Measurements from ENCODE around the gene ARSI. TPM values are rescaled to one million over a fixed set of nuclear protein-coding genes. Genes with fewer than 3 reads are reported as not detected.

ARSI gene
- total and polyA plus RNA-seq, 2 of the 13 experiments (the other 11 are each of a cell fraction or from before 2014, with no cell fraction given), result 4.2 to 33.9 TPM

GRCh38 chr5:150317048-150318003 lies 14.6 kb upstream of the ARSI start (continued):
- TF ChIP-seq CBFB (CRISPR knock-in tag; IDR thresholded peaks at IDR 0.05) (no peak), FUBP1 (CRISPR knock-in tag; IDR thresholded peaks at IDR 0.05; ENCODE audit: borderline replicate concordance) (no peak), NKX3-1 (CRISPR knock-in tag; IDR thresholded peaks at IDR 0.05) (no peak), HINFP (CRISPR knock-in tag; IDR thresholded peaks at IDR 0.05; ENCODE audit: low read depth) (no peak), DNMT3B (CRISPR knock-in tag; conservative IDR thresholded peaks at IDR 0.05) (peak; percentile 24; the same call in 1 of the 2 replicates), CEBPB (IDR thresholded peaks at IDR 0.05; ENCODE audit: borderline replicate concordance, low read depth, low read length) (no peak), NCOR1 (IDR thresholded peaks at IDR 0.05; ENCODE audit: borderline replicate concordance, low read length) (no peak), KDM1A (CRISPR knock-in tag; IDR thresholded peaks at IDR 0.05) (peak; percentile 25; the same call in 1 of the 2 replicates), POLR2A (IDR thresholded peaks at IDR 0.05; ENCODE audit: insufficient read depth in 1 of 2, low read depth in 2 of 2, low read length in 2 of 2) (no peak), GPN1 (CRISPR knock-in tag; IDR thresholded peaks at IDR 0.05; ENCODE audit: borderline replicate concordance) (no peak), ZNF207 (IDR thresholded peaks at IDR 0.05; ENCODE audit: borderline replicate concordance) (no peak), ZGPAT (CRISPR knock-in tag; IDR thresholded peaks at IDR 0.05) (peak; percentile 51)
- TF ChIP-seq, protein P1, sequence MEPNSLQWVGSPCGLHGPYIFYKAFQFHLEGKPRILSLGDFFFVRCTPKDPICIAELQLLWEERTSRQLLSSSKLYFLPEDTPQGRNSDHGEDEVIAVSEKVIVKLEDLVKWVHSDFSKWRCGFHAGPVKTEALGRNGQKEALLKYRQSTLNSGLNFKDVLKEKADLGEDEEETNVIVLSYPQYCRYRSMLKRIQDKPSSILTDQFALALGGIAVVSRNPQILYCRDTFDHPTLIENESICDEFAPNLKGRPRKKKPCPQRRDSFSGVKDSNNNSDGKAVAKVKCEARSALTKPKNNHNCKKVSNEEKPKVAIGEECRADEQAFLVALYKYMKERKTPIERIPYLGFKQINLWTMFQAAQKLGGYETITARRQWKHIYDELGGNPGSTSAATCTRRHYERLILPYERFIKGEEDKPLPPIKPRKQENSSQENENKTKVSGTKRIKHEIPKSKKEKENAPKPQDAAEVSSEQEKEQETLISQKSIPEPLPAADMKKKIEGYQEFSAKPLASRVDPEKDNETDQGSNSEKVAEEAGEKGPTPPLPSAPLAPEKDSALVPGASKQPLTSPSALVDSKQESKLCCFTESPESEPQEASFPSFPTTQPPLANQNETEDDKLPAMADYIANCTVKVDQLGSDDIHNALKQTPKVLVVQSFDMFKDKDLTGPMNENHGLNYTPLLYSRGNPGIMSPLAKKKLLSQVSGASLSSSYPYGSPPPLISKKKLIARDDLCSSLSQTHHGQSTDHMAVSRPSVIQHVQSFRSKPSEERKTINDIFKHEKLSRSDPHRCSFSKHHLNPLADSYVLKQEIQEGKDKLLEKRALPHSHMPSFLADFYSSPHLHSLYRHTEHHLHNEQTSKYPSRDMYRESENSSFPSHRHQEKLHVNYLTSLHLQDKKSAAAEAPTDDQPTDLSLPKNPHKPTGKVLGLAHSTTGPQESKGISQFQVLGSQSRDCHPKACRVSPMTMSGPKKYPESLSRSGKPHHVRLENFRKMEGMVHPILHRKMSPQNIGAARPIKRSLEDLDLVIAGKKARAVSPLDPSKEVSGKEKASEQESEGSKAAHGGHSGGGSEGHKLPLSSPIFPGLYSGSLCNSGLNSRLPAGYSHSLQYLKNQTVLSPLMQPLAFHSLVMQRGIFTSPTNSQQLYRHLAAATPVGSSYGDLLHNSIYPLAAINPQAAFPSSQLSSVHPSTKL (CRISPR knock-in tag; IDR thresholded peaks at IDR 0.05), result peak; percentile 68
